Measurements from ENCODE around the gene CASK. TPM values are rescaled to one million over a fixed set of nuclear protein-coding genes. Genes with fewer than 3 reads are reported as not detected.
A peak's percentile ranks its signal among the peaks of the same experiment; 100 is the strongest.

CASK gene
- total RNA-seq, 1 donor: 55.4 TPM

DNA sequence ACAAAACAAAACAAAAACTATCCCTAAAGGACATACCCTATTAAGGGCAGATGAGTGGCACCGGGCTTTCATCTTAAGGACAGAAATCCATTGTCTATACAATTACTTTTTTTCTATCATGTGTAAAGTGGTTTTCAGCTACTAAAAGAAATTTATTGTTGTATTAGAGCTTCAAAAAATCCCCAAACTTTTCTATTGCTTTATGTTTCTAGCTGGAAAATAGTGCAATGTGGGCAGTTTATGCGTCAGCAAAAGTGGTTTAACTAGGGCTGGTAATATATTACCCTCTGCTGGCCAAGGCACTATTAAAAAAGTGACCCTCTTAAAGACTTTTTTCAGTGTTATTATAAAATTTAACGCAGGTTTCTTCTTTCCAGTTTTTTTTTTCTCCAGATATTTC, 214.9 kb downstream of the CASK start:
- Histone ChIP-seq H3K9me3 (ENCODE audit: low read depth, low read length) (no peaks in the 10 kb centered on the region), H3K27me3 (ENCODE audit: insufficient read depth, low read length) (peaks cover 5% of the 10 kb centered on the region), H4K20me1 (ENCODE audit: insufficient read depth, low read length) (no peaks in the 10 kb centered on the region), H3K4me3 (ENCODE audit: insufficient read depth, low read length) (no peak overlapping the region), H3K27ac (ENCODE audit: low read depth, low read length) (no peak overlapping the region), H3K79me2 (ENCODE audit: insufficient read depth, low read length) (no peaks in the 10 kb centered on the region), H3K36me3 (ENCODE audit: insufficient read depth, low read length) (no peaks in the 10 kb centered on the region), H3K4me1 (ENCODE audit: insufficient read depth, low read length) (no peaks in the 10 kb centered on the region), H2AFZ (ENCODE audit: low read length) (no peak overlapping the region), H3K4me2 (ENCODE audit: insufficient read depth, low read length) (no peak overlapping the region)
- no peak for DNase-seq (ENCODE audit: insufficient read length, low spot score, missing footprints)
- TF ChIP-seq, protein P1, sequence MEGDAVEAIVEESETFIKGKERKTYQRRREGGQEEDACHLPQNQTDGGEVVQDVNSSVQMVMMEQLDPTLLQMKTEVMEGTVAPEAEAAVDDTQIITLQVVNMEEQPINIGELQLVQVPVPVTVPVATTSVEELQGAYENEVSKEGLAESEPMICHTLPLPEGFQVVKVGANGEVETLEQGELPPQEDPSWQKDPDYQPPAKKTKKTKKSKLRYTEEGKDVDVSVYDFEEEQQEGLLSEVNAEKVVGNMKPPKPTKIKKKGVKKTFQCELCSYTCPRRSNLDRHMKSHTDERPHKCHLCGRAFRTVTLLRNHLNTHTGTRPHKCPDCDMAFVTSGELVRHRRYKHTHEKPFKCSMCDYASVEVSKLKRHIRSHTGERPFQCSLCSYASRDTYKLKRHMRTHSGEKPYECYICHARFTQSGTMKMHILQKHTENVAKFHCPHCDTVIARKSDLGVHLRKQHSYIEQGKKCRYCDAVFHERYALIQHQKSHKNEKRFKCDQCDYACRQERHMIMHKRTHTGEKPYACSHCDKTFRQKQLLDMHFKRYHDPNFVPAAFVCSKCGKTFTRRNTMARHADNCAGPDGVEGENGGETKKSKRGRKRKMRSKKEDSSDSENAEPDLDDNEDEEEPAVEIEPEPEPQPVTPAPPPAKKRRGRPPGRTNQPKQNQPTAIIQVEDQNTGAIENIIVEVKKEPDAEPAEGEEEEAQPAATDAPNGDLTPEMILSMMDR (IDR thresholded peaks at IDR 0.05; ENCODE audit: extremely low read depth, low read depth, low read length): peak; percentile 12

DNA sequence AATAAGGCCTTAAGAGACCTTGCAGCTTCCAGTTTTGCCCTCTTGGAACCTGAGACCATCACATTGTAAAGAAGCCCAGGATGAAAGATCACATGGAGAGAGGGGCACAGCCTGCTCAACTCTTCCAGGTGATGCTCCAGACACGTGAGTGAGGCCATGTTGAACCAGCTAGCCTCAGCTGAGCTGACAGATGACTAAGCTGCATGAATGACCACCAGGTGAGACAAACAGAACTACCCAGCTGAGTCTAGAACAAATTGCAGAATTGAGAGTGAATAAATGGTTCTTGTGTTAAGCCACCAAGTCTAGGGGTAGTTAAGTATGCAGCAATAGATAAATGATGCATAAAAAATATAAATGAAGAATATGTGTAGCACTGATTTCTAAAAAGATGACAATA, 216.1 kb downstream of the CASK start:
- Histone ChIP-seq H3K4me3 (ENCODE audit: insufficient read depth, low read length) (no peak overlapping the region), H3K27me3 (ENCODE audit: insufficient read depth, low read length) (peaks cover 5% of the 10 kb centered on the region), H3K4me1 (ENCODE audit: insufficient read depth, low read length) (no peaks in the 10 kb centered on the region), H2AFZ (ENCODE audit: low read length) (no peak overlapping the region), H3K9me3 (ENCODE audit: low read depth, low read length) (no peaks in the 10 kb centered on the region), H4K20me1 (ENCODE audit: insufficient read depth, low read length) (no peaks in the 10 kb centered on the region), H3K36me3 (ENCODE audit: insufficient read depth, low read length) (no peaks in the 10 kb centered on the region), H3K79me2 (ENCODE audit: insufficient read depth, low read length) (no peaks in the 10 kb centered on the region), H3K4me2 (ENCODE audit: insufficient read depth, low read length) (no peak overlapping the region), H3K27ac (ENCODE audit: low read depth, low read length) (no peak overlapping the region)
- TF ChIP-seq, protein P1 (IDR thresholded peaks at IDR 0.05; ENCODE audit: extremely low read depth, low read depth, low read length): no peak
- DNase-seq (ENCODE audit: insufficient read length, low spot score, missing footprints): no peak

DNA sequence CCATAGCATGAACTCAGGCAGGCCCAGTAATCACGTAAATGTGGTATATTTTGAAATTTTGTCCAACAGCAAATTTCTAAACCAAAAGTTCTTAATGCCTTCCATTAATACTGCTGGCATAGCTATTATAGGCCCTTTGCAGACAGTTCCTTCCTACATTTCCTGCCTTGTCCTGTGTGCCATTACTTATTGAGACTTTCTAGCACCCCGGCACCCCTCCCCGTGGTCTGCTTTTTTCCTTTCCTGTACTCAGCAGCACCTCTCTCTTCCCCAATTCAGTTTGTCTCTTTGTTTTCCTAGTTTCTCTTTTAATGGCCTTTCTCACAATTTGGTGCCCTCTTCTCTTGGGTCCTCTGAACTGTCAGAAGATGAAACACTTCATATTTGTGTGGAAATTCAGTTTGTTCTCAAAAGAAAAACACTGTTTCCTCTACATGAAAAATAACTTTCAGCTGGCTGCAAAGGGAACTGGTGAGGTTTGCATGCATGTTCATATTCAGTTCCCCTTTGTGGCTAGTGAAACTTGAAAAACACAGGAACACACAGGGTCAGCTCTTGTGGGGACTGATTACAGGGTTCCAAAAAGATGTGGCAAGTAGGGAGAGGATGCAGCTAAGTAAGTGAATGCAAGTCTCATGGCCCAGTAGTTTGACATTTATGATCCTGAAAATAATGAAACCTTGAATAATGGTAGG, 217.5 kb downstream of the CASK start:
- Histone ChIP-seq H3K27ac (ENCODE audit: low read depth, low read length) (no peak overlapping the region), H3K27me3 (ENCODE audit: insufficient read depth, low read length) (peaks cover 5% of the 10 kb centered on the region), H3K36me3 (ENCODE audit: insufficient read depth, low read length) (no peaks in the 10 kb centered on the region), H3K4me1 (ENCODE audit: insufficient read depth, low read length) (no peaks in the 10 kb centered on the region), H3K4me2 (ENCODE audit: insufficient read depth, low read length) (no peak overlapping the region), H3K79me2 (ENCODE audit: insufficient read depth, low read length) (no peaks in the 10 kb centered on the region), H3K4me3 (ENCODE audit: insufficient read depth, low read length) (no peak overlapping the region), H3K9me3 (ENCODE audit: low read depth, low read length) (no peaks in the 10 kb centered on the region), H4K20me1 (ENCODE audit: insufficient read depth, low read length) (no peaks in the 10 kb centered on the region), H2AFZ (ENCODE audit: low read length) (no peak overlapping the region)
- DNase-seq (ENCODE audit: insufficient read length, low spot score, missing footprints): no peak
- TF ChIP-seq, protein P1 (IDR thresholded peaks at IDR 0.05; ENCODE audit: extremely low read depth, low read depth, low read length): no peak

DNA sequence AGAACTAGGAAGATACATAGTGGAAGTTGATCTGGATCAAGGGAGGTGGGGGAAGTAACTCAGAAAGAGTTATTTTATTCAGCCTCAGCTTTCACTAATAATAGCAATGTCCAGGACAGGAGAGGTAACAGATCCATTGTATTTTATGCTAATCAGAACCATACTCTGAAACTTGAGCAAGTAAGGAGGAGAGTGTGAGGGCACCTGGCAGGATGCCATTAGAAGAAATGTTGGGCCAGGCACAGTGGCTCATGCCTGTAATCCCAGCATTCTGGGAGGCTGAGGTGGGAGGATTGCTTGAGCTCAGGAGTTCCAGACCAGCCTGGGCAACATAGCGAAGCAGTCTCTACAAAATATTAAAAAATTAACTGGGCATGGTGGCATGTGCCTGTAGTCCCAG, 218.3 kb downstream of the CASK start:
- Histone ChIP-seq H3K4me2 (ENCODE audit: insufficient read depth, low read length) (no peak overlapping the region), H3K27me3 (ENCODE audit: insufficient read depth, low read length) (peaks cover 5% of the 10 kb centered on the region), H3K27ac (ENCODE audit: low read depth, low read length) (no peak overlapping the region), H3K36me3 (ENCODE audit: insufficient read depth, low read length) (no peaks in the 10 kb centered on the region), H3K79me2 (ENCODE audit: insufficient read depth, low read length) (no peaks in the 10 kb centered on the region), H2AFZ (ENCODE audit: low read length) (no peak overlapping the region), H4K20me1 (ENCODE audit: insufficient read depth, low read length) (no peaks in the 10 kb centered on the region), H3K4me3 (ENCODE audit: insufficient read depth, low read length) (no peak overlapping the region), H3K4me1 (ENCODE audit: insufficient read depth, low read length) (no peaks in the 10 kb centered on the region), H3K9me3 (ENCODE audit: low read depth, low read length) (no peaks in the 10 kb centered on the region)
- TF ChIP-seq, protein P1 (IDR thresholded peaks at IDR 0.05; ENCODE audit: extremely low read depth, low read depth, low read length): no peak
- DNase-seq (ENCODE audit: insufficient read length, low spot score, missing footprints): no peak

Measured in osteoblast (primary cell).